ENCODE measurements around the gene RNU5B-1. TPM values are rescaled to one million over a fixed set of nuclear protein-coding genes. Genes with fewer than 3 reads are reported as not detected.

The RNU5B-1 gene
- total and polyA plus RNA-seq, 9 of the 15 experiments (the other 6 are each of a cell fraction or from before 2014, with no cell fraction given), result 14.2 TPM; not detected in 8

- TF ChIP-seq MGA (IDR thresholded peaks at IDR 0.05) (peak; percentile 98), JUND (IDR thresholded peaks at IDR 0.05; ENCODE audit: borderline replicate concordance, low read depth, low read length) (no peak), JUND (tag; IDR thresholded peaks at IDR 0.05; ENCODE audit: borderline replicate concordance, low read depth, low read length) (peak; percentile 15; the same call in 1 of the 3 replicates), ZBTB11 (CRISPR knock-in tag; IDR thresholded peaks at IDR 0.05) (peak in 2 of 3 experiments; percentile 59 to 84; a peak in 3 of 6 replicates), CREM (IDR thresholded peaks at IDR 0.05; ENCODE audit: low read depth) (0 out of 2 replicates have a peak, but pooled peaks have one; percentile 5), ZNF263 (CRISPR knock-in tag; IDR thresholded peaks at IDR 0.05; ENCODE audit: borderline replicate concordance) (no peak), SMARCC2 (IDR thresholded peaks at IDR 0.05; ENCODE audit: low read depth) (0 out of 2 replicates have a peak, but pooled peaks have one; percentile 28), CREB5 (CRISPR knock-in tag; IDR thresholded peaks at IDR 0.05) (no peak), CXXC5 (CRISPR knock-in tag; IDR thresholded peaks at IDR 0.05) (peak; percentile 49; the same call in 1 of the 2 replicates)
Observed at GRCh38 chr15:65303687-65304380, 643 bp upstream of the RNU5B-1 start (continued).

Measured in K562 (cell line).